ENCODE measurements around the gene PGM2L1.

- TF ChIP-seq POLR2AphosphoS5 (IDR thresholded peaks at IDR 0.05; ENCODE audit: low read depth, low read length) (no peak), SIN3A (IDR thresholded peaks at IDR 0.05; ENCODE audit: borderline replicate concordance, insufficient read depth, low read length) (no peak), REST (IDR thresholded peaks at IDR 0.05; ENCODE audit: insufficient read depth in 1 of 2, low read depth in 2 of 2, low read length in 2 of 2) (no peak), FOXP2 (optimal IDR thresholded peaks at IDR 0.05; ENCODE audit: borderline replicate concordance, extremely low read depth, extremely low read length, insufficient read depth) (no peak), TAF1 (IDR thresholded peaks at IDR 0.05; ENCODE audit: borderline replicate concordance, insufficient read depth, low read length) (no peak)
These were observed 6.0 kb downstream of the PGM2L1 start for GRCh38 chr11:74392256-74392655.
